ENCODE measurements around the gene MINDY4. TPM values are rescaled to one million over a fixed set of nuclear protein-coding genes. Genes with fewer than 3 reads are reported as not detected.
"Not testable (repeated sequence)": the region's sequence is repeated elsewhere in the genome, so short reads cannot be mapped to it uniquely, and the experiment has no call there.

Gene MINDY4
- total and polyA plus RNA-seq, 2 donors (not counting 1 experiment from before 2014, with no cell fraction given): 0.12 to 1.1 TPM

DNA sequence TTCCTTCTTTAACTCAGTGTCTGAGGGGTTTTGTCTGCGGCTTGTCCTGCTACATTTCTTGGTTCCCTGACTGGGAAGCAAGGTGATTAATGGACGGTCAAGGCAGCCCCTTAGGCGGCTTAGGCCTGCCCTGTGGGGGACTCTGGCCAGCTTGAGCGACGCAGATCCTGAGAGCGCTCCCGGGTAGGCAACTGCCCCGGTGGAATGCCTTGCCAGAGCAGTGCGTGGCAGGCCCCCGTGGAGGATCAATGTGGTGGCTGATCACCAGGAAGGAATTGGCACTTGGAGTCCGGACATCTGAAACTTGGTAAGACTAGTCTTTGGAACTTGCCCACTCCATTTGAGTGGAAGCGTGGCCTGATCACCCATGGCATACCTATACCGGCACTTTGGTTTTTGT, 36.7 kb downstream of the MINDY4 start:
- H3K4me1 Mint-ChIP-seq; H3K9ac ChIP-seq (ENCODE audit: low read length); H3K27ac ChIP-seq (ENCODE audit: low read length in 2 of 2); H3K36me3 ChIP-seq (replicated peaks in 1 of 2; ENCODE audit: control extremely low read depth in 1 of 2, control insufficient read depth in 1 of 2, extremely low read depth in 1 of 2, insufficient read depth in 2 of 2, low read length in 1 of 2); CTCF ChIA-PET; H3K4me1 ChIP-seq (ENCODE audit: control insufficient read depth in 2 of 2, insufficient read depth in 2 of 2, low read length in 2 of 2); H3K4me3 ChIP-seq (ENCODE audit: control extremely low read depth in 1 of 5, extremely low read depth in 1 of 5, insufficient read depth in 1 of 5, low read depth in 2 of 5, low read length in 4 of 5); POLR2A ChIA-PET; H3K4me2 ChIP-seq (replicated peaks; ENCODE audit: low read depth, low read length, poor library complexity, severe bottlenecking); H3K27me3 Mint-ChIP-seq; H3K27me3 ChIP-seq (replicated peaks in 1 of 4; ENCODE audit: control extremely low read depth in 1 of 4, control insufficient read depth in 3 of 4, insufficient read depth in 4 of 4, low read length in 3 of 4); H3K79me2 ChIP-seq (ENCODE audit: control insufficient read depth, insufficient read depth, low read length); DNase-seq; intact Hi-C loops (cut with micrococcal nuclease); H3K27ac Mint-ChIP-seq; H2AFZ ChIP-seq (ENCODE audit: insufficient read depth, low read depth, low read length, poor library complexity, severe bottlenecking); H3K4me3 Mint-ChIP-seq; ATAC-seq (ENCODE audit: low read depth); H3K9me3 ChIP-seq (ENCODE audit: control extremely low read depth in 1 of 3, control insufficient read depth in 2 of 3, insufficient read depth in 1 of 3, low read length in 2 of 3); H3K9me3 Mint-ChIP-seq (ENCODE audit: insufficient read depth); H4K20me1 ChIP-seq (ENCODE audit: control insufficient read depth, insufficient read depth, low read length, poor library complexity, severe bottlenecking): not testable (repeated sequence)
- WGBS (ENCODE audit: insufficient coverage): 98% methylated on average over 13 of the region's 13 CpGs

DNA sequence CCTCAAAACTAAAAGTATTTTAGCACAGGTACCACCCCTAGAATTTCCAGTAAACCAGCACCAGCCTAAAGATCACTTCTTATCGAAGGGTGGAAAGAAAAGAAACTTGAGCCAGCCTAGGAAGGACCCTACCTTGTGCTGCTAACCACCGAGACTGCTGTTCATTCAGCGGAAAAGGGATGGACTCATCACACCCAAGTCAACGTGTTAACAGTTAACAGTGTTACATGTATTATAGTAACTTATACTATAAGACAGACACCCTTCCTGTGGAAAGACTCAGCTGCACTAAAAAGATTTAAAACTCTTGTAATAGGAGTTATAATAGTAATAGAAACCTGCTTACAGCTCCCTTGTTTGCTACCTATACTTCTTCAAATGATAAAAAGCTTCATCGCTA, 39.8 kb downstream of the MINDY4 start:
- Histone ChIP-seq H3K9me3 (ENCODE audit: control extremely low read depth in 1 of 3, control insufficient read depth in 2 of 3, insufficient read depth in 1 of 3, low read length in 2 of 3) (no peaks in the 10 kb centered on the region), H3K9ac (ENCODE audit: low read length) (no peak overlapping the region), H4K20me1 (ENCODE audit: control insufficient read depth, insufficient read depth, low read length, poor library complexity, severe bottlenecking) (no peaks in the 10 kb centered on the region), H3K79me2 (ENCODE audit: control insufficient read depth, insufficient read depth, low read length) (no peaks in the 10 kb centered on the region), H2AFZ (ENCODE audit: insufficient read depth, low read depth, low read length, poor library complexity, severe bottlenecking) (no peak overlapping the region), H3K4me3 (ENCODE audit: control extremely low read depth in 1 of 5, extremely low read depth in 1 of 5, insufficient read depth in 1 of 5, low read depth in 2 of 5, low read length in 4 of 5) (no peak overlapping the region), H3K27ac (ENCODE audit: low read length in 2 of 2) (no peak overlapping the region), H3K27me3 (replicated peaks in 1 of 4; ENCODE audit: control extremely low read depth in 1 of 4, control insufficient read depth in 3 of 4, insufficient read depth in 4 of 4, low read length in 3 of 4) (no peaks in the 10 kb centered on the region), H3K4me2 (replicated peaks; ENCODE audit: low read depth, low read length, poor library complexity, severe bottlenecking) (no peak overlapping the region), H3K4me1 (ENCODE audit: control insufficient read depth in 2 of 2, insufficient read depth in 2 of 2, low read length in 2 of 2) (no peaks in the 10 kb centered on the region), H3K36me3 (replicated peaks in 1 of 2; ENCODE audit: control extremely low read depth in 1 of 2, control insufficient read depth in 1 of 2, extremely low read depth in 1 of 2, insufficient read depth in 2 of 2, low read length in 1 of 2) (no peaks in the 10 kb centered on the region)
- no CpG with 5 or more reads among the region's 5 CpGs for WGBS (ENCODE audit: insufficient coverage)
- H3K27ac Mint-ChIP-seq: no peak overlapping the region
- ChIA-PET CTCF (no interaction called here), POLR2A (no interaction called here)
- H3K4me3 Mint-ChIP-seq: no peak overlapping the region
- H3K27me3 Mint-ChIP-seq: no peaks in the 10 kb centered on the region
- no peak for ATAC-seq (ENCODE audit: low read depth)
- H3K4me1 Mint-ChIP-seq: peaks cover 6% of the 10 kb centered on the region
- TF ChIP-seq, protein P1, sequence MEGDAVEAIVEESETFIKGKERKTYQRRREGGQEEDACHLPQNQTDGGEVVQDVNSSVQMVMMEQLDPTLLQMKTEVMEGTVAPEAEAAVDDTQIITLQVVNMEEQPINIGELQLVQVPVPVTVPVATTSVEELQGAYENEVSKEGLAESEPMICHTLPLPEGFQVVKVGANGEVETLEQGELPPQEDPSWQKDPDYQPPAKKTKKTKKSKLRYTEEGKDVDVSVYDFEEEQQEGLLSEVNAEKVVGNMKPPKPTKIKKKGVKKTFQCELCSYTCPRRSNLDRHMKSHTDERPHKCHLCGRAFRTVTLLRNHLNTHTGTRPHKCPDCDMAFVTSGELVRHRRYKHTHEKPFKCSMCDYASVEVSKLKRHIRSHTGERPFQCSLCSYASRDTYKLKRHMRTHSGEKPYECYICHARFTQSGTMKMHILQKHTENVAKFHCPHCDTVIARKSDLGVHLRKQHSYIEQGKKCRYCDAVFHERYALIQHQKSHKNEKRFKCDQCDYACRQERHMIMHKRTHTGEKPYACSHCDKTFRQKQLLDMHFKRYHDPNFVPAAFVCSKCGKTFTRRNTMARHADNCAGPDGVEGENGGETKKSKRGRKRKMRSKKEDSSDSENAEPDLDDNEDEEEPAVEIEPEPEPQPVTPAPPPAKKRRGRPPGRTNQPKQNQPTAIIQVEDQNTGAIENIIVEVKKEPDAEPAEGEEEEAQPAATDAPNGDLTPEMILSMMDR (IDR thresholded peaks at IDR 0.05): no peak
- TF ChIP-seq EZH2 (IDR thresholded peaks at IDR 0.05; ENCODE audit: borderline replicate concordance, insufficient read depth, low read depth, low read length, poor library complexity, severe bottlenecking): no peak
- DNase-seq: no peak
- intact Hi-C loops (cut with micrococcal nuclease): no loop called here
- no peaks in the 10 kb centered on the region for H3K9me3 Mint-ChIP-seq (ENCODE audit: insufficient read depth)
